IPS-15b (cell line): ENCODE measurements around the gene CCP110.
A peak's percentile ranks its signal among the peaks of the same experiment; 100 is the strongest.
"Not testable (repeated sequence)": the region's sequence is repeated elsewhere in the genome, so short reads cannot be mapped to it uniquely, and the experiment has no call there.

Experiments used
- H3K27me3 ChIP-seq: one replicate; pipeline ENCODE4 v1.6.1; 2013; ENCODE audit warnings: low read length; ENCODE audit not compliant: control insufficient read depth, insufficient read depth
- H3K36me3 ChIP-seq: one replicate; pipeline ENCODE4 v1.6.1; 2013; ENCODE audit warnings: low read length; ENCODE audit not compliant: control insufficient read depth, insufficient read depth
- H3K4me1 ChIP-seq: one replicate; pipeline ENCODE4 v1.6.1; 2013; ENCODE audit warnings: mild to moderate bottlenecking, low read length; ENCODE audit not compliant: control insufficient read depth, insufficient read depth
- H3K4me3 ChIP-seq: one replicate; pipeline ENCODE4 v1.5.1; 2013; ENCODE audit warnings: low read depth, low read length
- H3K9ac ChIP-seq: one replicate; pipeline ENCODE4 v1.6.1; 2013; ENCODE audit warnings: low read depth, mild to moderate bottlenecking, low read length
- H3K9me3 ChIP-seq: one replicate; pipeline ENCODE4 v1.6.1; 2013; ENCODE audit warnings: mild to moderate bottlenecking, low read length; ENCODE audit not compliant: control insufficient read depth, insufficient read depth

The CCP110 gene

DNA sequence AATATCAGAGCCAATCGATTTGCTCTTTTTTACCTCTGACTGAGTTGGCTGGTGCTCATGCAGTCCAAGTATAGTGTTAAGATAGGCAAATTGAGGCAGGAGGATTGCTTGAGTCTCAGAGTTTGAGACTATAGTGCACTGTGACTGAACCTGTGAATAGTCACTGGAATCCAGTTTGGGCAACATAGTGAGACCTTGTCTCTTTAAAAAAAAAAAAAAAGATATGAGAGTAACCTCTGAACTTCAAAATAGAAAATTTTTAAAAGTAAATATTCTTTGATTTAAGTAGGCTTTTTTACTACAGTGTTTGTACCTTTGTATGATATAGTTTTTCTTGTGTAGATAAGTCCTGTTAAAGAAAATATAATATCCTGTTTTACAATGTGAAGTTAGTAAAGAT is 3.4 kb downstream of the CCP110 start:
- Histone ChIP-seq H3K27me3 (no peaks in the 10 kb centered on the region), H3K9ac (no peak overlapping the region), H3K4me1 (peaks cover 12% of the 10 kb centered on the region), H3K9me3 (no peaks in the 10 kb centered on the region), H3K36me3 (no peaks in the 10 kb centered on the region), H3K4me3 (no peak overlapping the region)

DNA sequence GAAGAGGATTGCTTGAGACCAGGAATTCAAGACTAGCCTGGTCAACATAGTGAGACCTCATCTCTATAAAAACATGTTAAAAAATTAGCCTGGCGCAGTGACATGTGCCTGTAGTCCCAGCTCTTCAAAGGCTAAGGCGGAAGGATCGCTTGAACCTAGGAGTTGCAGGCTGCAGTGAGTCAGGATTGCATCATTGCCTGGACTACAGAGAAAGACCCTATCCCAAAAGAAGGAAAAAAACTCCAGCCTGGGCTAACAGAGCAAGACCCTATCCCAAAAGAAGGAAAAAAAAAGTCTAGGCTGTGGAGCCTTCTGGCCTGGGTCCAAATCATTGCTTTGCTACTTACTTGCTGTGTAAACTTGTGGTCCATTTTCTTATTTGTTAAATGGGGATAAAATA is 4.9 kb downstream of the CCP110 start:
- Histone ChIP-seq H3K9ac (no peak overlapping the region), H3K36me3 (no peaks in the 10 kb centered on the region), H3K27me3 (no peaks in the 10 kb centered on the region)

DNA sequence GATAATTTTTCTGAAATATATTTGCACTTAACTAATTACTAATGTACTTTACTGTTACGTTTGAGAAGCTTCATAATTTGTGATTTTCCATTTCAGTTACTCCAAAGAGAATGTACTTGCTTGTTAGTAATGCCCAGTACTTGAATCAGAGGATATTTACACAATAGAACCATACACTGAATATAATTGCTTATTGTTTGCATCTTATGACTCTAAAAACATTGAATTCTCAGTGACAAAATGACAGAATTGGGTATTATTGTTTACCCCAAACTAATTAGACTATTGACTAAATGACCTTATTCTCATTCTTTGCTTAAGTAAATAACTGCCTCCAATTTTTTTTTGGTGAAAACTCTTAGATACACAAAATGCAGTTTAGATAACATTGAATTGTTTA is 8.9 kb downstream of the CCP110 start:
- Histone ChIP-seq H3K9me3 (no peaks in the 10 kb centered on the region), H3K36me3 (no peaks in the 10 kb centered on the region), H3K4me1 (no peaks in the 10 kb centered on the region), H3K4me3 (no peak overlapping the region), H3K27me3 (no peaks in the 10 kb centered on the region), H3K9ac (no peak overlapping the region)

More for the DNA sequence above, 4.9 kb downstream of the CCP110 start:
- Histone ChIP-seq H3K9me3 (no peaks in the 10 kb centered on the region), H3K4me3 (no peak overlapping the region), H3K4me1 (peaks cover 3% of the 10 kb centered on the region)

DNA sequence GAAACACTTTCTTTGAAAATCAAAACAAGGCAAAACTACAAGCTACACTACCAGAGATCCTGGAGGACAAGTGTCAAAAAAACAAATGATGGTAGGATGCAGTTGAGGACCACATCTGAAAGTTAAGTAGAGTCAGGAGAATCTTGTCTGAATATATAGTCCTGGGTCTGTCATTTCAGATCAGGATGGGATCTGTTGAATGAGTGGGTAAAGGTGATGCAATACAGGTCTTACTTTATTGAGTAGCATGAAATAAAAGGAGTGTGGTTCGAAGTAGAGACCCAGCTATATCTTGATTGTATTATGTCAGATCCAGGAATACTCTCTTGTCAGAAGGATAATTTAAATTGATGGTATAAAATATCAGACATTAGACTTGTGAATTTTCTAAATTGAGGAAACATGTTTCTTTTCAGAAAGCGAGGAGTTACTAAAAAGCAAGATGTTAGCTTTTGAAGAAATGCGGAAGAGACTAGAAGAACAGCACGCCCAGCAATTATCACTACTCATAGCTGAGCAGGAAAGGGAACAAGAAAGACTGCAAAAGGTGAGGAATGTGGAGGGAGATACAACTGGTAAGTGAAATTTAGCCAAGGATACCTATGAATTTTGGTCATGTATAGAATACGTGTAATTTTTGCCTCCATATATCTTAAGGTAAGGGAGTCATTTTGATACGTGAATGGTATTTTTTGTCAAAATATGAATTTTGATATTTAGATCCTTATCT is 16.7 kb downstream of the CCP110 start:
- Histone ChIP-seq H3K9me3 (no peaks in the 10 kb centered on the region), H3K9ac (no peak overlapping the region), H3K36me3 (no peaks in the 10 kb centered on the region), H3K27me3 (no peaks in the 10 kb centered on the region), H3K4me1 (no peaks in the 10 kb centered on the region), H3K4me3 (no peak overlapping the region)

DNA sequence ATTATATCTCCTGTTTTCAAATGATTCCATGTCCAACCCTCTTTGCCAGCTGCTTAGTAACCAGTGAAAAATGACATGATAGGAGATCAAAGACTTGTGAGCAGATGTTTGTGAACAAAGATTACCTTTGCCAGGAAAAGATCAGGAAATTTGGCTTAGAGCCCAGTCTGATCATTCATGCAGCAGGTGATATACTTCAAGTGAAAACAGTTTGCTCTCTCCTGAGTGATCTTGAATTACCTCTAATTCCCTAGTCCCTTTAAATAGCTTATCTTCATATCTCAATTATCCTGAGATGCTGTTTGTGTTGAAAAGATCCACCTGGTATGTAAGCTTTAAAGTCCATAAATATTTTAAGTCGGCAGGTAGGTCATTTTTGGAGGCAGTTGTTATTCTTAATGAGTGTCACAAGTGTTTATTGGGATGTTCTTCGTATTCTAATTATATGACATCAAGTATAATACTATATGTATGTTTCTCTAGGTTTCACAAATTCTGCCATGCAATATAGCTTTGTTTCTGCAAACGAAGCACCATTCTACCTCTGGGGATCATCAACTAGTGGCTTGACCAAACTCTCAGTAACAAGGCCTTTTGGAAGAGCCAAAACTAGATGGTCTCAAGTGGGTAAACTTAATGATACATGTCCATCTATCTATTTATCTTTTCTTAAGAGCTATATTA is 18.5 kb downstream of the CCP110 start:
- Histone ChIP-seq H3K27me3 (no peaks in the 10 kb centered on the region), H3K4me1 (no peaks in the 10 kb centered on the region), H3K9me3 (no peaks in the 10 kb centered on the region), H3K4me3 (no peak overlapping the region), H3K36me3 (no peaks in the 10 kb centered on the region), H3K9ac (no peak overlapping the region)

DNA sequence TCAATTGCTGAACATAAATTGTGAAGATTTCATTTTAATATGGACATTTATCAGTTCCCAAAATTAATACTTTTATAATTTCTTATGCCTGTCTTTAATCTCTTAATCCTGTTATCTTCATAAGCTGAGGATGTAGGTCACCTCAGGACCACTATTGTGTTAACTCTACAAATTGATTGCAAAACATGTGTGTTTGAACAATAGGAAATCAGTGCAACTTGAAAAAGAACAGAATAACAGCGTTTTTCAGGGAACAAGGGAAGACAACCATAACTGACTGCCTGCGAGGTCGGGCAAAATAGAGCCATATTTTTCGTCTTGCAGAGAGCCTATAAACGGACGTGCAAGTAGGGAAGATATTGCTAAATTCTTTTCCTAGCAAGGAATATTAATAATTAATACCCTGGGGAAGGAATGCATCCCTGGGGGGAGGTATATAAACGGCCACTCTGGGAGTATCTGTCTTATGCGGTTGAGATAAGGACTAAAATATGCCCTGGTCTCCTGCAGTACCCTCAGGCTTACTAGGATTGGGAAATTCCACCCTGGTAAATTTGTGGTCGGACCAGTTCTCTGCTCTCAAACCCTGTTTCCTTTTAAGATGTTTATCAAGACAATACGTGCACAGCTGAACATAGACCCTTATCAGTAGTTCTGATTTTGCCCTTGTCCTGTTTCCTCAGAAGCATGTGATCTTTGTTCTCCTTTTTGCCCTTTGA is 19.7 kb downstream of the CCP110 start:
- H3K36me3 ChIP-seq: not testable (repeated sequence)

DNA sequence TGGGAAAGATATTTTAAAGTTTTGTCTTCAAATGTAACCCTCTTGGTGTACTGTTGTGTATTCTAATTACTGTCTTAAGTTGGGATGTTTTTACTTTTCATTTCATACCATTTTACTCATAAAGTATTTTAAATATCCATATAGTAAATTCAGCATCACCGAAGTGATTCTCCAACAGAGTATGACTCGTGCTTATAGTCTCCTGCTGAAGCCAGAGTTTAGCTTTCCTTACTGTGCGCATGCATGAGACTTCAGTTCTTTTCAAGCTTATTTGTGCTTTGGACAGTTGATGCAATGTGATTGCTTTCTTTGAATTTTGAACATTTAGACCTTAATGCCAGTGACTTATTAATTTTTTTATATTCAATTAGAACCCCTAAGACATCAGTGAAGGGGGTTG is 24.4 kb downstream of the CCP110 start:
- Histone ChIP-seq H3K9me3 (no peaks in the 10 kb centered on the region), H3K9ac (no peak overlapping the region), H3K36me3 (no peaks in the 10 kb centered on the region), H3K27me3 (no peaks in the 10 kb centered on the region), H3K4me3 (no peak overlapping the region), H3K4me1 (no peaks in the 10 kb centered on the region)

More for the DNA sequence above, 19.7 kb downstream of the CCP110 start:
- not testable (repeated sequence) for H3K27me3 ChIP-seq, H3K4me1 ChIP-seq, H3K4me3 ChIP-seq, H3K9ac ChIP-seq, H3K9me3 ChIP-seq

DNA sequence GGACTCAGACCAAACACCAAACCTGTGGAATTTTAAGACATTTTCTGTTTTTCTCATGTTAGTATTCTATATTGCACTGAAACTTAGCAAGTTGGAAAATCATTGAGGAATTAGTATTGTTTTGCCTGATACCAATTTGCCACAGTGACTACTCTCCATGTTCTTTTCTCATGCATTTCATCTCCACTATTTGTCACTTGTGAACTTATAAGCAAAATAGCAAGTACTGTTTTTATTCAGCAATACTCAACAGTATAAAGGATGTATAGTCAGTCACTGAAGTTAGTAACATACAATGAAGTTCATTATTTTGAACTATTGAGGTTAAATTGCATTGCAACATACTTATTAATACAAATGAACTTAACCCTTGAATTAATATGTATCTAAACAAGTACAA is 25.9 kb downstream of the CCP110 start:
- no peaks in the 10 kb centered on the region for H3K4me1 ChIP-seq
- H3K4me3 ChIP-seq: no peak overlapping the region
- H3K9me3 ChIP-seq: no peaks in the 10 kb centered on the region
- H3K9ac ChIP-seq: no peak overlapping the region
- H3K27me3 ChIP-seq: no peaks in the 10 kb centered on the region
- no peaks in the 10 kb centered on the region for H3K36me3 ChIP-seq

DNA sequence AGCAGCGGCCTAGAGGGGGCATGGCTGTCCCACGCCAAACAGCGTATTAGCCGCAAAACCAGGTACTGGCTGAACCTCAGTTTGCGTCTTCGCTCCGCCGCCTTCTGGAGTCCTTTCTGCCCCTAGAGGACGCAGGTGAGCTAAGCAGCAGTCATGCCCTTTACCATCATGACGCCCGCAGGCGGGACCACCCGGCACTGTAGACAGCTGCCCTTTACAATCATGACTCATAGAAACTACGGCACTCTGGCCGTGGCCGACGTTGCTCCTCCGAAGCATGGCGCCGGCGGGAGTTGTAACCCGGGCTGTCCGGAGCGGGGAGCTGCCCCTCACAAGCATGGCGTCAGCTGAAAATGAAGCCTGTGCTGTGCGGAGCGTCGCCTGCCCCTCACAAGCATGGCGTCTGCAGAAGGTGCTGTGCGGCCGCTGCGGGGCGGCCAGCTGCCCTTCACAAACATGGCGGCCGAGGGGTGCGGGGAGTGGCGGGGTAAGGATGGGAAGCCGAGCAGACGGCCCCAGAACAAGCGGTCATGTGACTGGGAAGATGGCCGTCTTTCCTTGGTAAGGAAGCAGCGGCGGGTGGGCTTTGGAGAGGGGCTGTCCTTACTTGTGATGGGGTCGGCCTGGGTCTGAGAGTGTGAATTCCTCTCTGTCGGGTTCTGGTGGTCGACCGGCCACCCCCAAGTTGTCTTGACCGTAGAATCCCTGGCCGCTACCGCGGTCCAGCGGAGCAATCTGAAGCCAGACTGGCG is 31.6 kb downstream of the CCP110 start, which contains the start of gene VPS35L:
TSS of gene VPS35L (plus strand) at position 518 of the 752 bp plus-strand sequence. CDS start at position 545, 27 bp downstream.
- Histone ChIP-seq H3K9ac (peak within 1 kb of the TSS; percentile 95), H3K36me3 (no peaks in the 10 kb centered on the region), H3K9me3 (no peaks in the 10 kb centered on the region), H3K27me3 (no peaks in the 10 kb centered on the region), H3K4me1 (no peaks in the 10 kb centered on the region), H3K4me3 (peak within 1 kb of the TSS; percentile 83)

DNA sequence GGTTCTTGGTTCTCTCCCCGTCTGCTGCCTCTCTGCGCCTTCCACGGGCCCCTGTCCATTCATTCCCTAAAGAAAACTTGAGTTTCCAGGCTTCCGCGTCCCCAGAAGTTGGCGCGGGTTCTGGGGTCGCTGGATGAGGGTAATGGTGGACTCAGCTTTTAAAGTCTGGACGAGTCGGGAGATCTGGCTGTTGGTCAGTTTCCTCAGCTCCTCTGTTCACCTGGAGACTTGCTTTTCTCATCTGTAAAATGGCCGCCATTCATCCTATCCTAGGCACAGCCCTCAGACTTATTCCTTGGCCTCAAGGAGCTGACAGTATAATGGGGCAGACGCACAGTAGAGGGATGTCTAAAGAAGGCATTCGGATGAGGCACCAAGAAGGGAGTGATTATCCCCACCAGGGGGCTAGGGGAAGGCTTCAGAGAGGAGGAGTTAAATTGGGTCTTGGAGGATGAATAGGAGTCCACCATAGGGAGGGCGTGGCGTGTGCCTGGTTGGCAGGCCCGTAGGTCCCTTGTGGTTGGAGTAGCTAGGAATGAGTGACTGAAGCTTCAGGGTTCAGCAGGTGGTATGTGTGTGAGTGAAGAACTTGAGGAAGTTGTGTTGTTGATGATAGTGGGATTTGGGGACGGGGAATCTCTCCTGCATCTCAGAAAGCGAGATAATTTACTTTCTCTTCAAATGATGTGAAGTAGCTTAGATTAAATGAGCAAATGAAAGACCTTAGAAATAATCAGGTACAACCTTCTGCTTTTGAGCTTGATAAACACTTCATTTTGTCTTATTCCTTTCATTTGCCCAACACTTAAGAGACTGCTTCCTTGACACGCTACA is 32.4 kb downstream of the CCP110 start:
- no peaks in the 10 kb centered on the region for H3K27me3 ChIP-seq
- H3K4me3 ChIP-seq: peak overlapping the region; percentile 83
- H3K9me3 ChIP-seq: no peaks in the 10 kb centered on the region
- no peaks in the 10 kb centered on the region for H3K4me1 ChIP-seq
- H3K36me3 ChIP-seq: no peaks in the 10 kb centered on the region
- H3K9ac ChIP-seq: peak overlapping the region; percentile 95
